ENCODE results near the gene GPR21.

The GPR21 gene

GRCh38 chr9:123062351-123063176, 29.1 kb downstream of the GPR21 start:
- no peak overlapping the region for H3K4me3 ChIP-seq (ENCODE audit: low read depth, low read length)
- TF ChIP-seq, protein P1, sequence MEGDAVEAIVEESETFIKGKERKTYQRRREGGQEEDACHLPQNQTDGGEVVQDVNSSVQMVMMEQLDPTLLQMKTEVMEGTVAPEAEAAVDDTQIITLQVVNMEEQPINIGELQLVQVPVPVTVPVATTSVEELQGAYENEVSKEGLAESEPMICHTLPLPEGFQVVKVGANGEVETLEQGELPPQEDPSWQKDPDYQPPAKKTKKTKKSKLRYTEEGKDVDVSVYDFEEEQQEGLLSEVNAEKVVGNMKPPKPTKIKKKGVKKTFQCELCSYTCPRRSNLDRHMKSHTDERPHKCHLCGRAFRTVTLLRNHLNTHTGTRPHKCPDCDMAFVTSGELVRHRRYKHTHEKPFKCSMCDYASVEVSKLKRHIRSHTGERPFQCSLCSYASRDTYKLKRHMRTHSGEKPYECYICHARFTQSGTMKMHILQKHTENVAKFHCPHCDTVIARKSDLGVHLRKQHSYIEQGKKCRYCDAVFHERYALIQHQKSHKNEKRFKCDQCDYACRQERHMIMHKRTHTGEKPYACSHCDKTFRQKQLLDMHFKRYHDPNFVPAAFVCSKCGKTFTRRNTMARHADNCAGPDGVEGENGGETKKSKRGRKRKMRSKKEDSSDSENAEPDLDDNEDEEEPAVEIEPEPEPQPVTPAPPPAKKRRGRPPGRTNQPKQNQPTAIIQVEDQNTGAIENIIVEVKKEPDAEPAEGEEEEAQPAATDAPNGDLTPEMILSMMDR (IDR thresholded peaks at IDR 0.05; ENCODE audit: low read depth, low read length), result no peak

- no peak overlapping the region for H3K4me3 ChIP-seq (ENCODE audit: low read depth, low read length)
- TF ChIP-seq, protein P1 (IDR thresholded peaks at IDR 0.05; ENCODE audit: low read depth, low read length), result no peak
Measured at GRCh38 chr9:123063177-123063598, 29.7 kb downstream of the GPR21 start.

GRCh38 chr9:123063896-123064295, 30.4 kb downstream of the GPR21 start:
- no peak overlapping the region for H3K4me3 ChIP-seq (ENCODE audit: low read depth, low read length)
- TF ChIP-seq, protein P1 (IDR thresholded peaks at IDR 0.05; ENCODE audit: low read depth, low read length), result no peak

- TF ChIP-seq, protein P1 (IDR thresholded peaks at IDR 0.05; ENCODE audit: low read depth, low read length), result no peak
- no peak overlapping the region for H3K4me3 ChIP-seq (ENCODE audit: low read depth, low read length)
Measured at GRCh38 chr9:123064716-123065115, 31.2 kb downstream of the GPR21 start.

DNA sequence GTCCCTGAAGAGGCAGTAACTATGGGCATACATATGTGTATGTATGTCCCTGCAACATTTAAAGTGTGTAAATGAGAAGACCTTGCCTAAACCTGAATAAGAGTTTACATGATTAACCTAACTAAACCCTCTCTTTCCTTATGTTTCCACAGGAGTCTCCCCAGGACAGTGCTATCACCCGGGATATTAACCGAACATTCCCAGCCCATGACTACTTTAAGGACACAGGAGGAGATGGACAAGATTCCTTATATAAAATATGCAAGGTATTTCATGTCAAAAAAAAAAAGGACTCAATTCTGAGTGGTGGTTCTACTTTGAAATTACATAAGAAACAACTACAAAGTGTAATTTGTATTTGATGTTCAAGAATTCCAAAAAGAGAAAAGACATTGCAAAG, 31.7 kb downstream of the GPR21 start:
- no peak overlapping the region for H3K4me3 ChIP-seq (ENCODE audit: low read depth, low read length)
- TF ChIP-seq, protein P1 (IDR thresholded peaks at IDR 0.05; ENCODE audit: low read depth, low read length), result no peak

DNA sequence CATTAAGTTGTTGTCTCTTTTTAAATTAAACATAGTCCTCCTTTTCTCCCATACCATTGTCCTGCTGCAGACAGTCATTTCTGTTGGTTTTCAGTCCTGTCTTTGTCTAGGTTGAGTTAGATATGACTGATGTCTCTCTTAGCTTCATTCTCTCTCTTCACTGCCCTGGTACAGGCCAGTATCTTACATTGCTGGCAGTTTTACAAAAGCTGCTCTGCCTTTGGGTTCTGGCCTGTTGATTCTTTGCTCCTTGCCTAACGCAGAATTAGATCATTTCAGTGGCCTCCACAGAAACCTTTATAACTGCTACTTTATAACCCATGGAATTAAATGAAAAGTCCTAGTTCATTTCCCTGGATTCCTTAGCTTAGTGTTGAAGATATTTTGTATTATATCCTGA, 33.7 kb downstream of the GPR21 start:
- TF ChIP-seq, protein P1 (IDR thresholded peaks at IDR 0.05; ENCODE audit: low read depth, low read length), result no peak
- no peak overlapping the region for H3K4me3 ChIP-seq (ENCODE audit: low read depth, low read length)

DNA sequence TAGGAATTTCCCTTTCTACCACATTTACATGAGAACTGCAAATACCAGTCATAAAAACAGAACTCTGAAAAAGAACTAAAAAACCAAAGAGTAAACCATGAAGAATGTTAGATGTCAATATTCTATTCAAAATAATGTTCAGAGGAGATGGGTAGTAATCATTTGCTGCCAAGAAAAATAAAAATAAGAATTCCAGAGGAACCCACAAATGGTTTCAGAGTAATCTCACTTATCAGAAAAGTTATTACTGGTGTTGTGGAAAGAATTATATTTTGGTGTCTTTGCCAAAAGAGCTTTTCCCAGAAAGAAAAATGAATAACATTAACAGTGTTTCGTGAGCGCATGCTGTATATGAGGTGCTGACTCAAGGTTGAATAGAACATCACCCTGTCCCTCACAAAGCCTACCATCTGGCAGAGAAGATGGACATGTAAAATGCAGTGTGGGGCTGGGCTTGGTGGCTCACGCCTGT, 35.6 kb downstream of the GPR21 start:
- TF ChIP-seq, protein P1 (IDR thresholded peaks at IDR 0.05; ENCODE audit: low read depth, low read length), result no peak
- no peak overlapping the region for H3K4me3 ChIP-seq (ENCODE audit: low read depth, low read length)

Data from WI38 (cell line).